Stimulated activated naive CD8-positive, alpha-beta T cell treated with anti-CD3 and anti-CD28 coated beads, Interleukin-15, amount 100 ng/mL, for 72 hours (primary cell): Measurements from ENCODE around the gene RPL35.

Source experiments
- ATAC-seq: fragments of 150-1000 bp; cut with Tn5 transposase; 2 replicates; pipeline ENCODE4 v1.10.0; 2021; ENCODE audit warnings: mild to moderate bottlenecking, moderate library complexity
- DNase-seq, 2 donors: peaks; one replicate each; pipeline ENCODE4 v3.0.0; 2021 to 2022
- H3K27ac Mint-ChIP-seq, 2 donors: one replicate each; pipeline ENCODE4 v1.8.0; 2022; ENCODE audit warnings: mild to moderate bottlenecking in 2 of 2, mixed read lengths in 2 of 2, moderate library complexity in 2 of 2
- H3K27me3 Mint-ChIP-seq: one replicate; pipeline ENCODE4 v1.8.0; 2022; ENCODE audit warnings: mixed read lengths
- H3K4me1 Mint-ChIP-seq: one replicate; pipeline ENCODE4 v1.8.0; 2022; ENCODE audit warnings: mild to moderate bottlenecking, mixed read lengths
- H3K4me3 Mint-ChIP-seq, 2 donors: one replicate each; pipeline ENCODE4 v1.8.0; 2022; ENCODE audit warnings: mild to moderate bottlenecking in 2 of 2, mixed read lengths in 2 of 2, moderate library complexity in 1 of 2
- H3K9me3 Mint-ChIP-seq, 2 donors: one replicate each; pipeline ENCODE4 v1.8.0; 2022; ENCODE audit warnings: mixed read lengths in 2 of 2

Gene RPL35

DNA sequence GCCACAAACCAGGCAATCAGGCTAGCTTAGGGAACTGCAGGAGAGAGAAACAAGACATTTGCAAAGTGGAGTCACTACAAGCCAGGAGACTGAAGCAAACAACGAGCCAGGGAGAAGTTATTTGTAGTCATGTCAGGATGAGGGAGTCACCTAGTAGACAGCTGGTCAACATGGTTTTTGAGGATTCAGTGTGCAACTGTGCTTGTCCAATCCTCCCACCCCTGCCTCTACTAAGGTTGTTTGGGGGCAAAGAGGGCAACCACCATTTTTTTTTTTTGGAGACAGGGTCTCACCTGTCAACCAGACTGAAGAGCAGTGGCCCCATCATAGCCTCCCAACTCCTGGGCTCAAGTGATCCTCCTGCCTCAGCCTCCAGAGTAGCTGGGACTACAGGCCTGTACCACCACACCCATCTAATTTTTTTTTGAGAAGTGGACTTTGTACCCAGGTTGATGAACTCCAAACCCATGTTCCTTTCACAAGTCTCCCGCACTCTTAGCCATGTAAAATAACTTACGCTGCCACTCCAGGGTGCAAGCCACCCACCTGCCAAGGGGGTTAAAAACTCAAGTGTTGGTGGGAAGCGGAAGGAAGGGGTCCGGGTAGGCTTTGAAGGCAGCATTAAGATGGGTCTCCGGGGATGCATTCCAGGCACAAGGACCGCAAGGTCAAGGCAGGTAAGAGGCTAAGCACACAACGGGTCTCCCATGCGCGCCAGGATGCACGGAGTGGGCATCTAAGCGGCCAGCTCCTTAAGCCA lies 995 bp downstream of the RPL35 start:
- Mint-ChIP-seq H3K27ac (peak overlapping the region; percentile 97 to 99), H3K9me3 (no peaks in the 10 kb centered on the region), H3K27me3 (no peaks in the 10 kb centered on the region), H3K4me1 (peaks cover 47% of the 10 kb centered on the region), H3K4me3 (peak overlapping the region; percentile 83 to 94)
- no peak for ATAC-seq
- DNase-seq: no peak

DNA sequence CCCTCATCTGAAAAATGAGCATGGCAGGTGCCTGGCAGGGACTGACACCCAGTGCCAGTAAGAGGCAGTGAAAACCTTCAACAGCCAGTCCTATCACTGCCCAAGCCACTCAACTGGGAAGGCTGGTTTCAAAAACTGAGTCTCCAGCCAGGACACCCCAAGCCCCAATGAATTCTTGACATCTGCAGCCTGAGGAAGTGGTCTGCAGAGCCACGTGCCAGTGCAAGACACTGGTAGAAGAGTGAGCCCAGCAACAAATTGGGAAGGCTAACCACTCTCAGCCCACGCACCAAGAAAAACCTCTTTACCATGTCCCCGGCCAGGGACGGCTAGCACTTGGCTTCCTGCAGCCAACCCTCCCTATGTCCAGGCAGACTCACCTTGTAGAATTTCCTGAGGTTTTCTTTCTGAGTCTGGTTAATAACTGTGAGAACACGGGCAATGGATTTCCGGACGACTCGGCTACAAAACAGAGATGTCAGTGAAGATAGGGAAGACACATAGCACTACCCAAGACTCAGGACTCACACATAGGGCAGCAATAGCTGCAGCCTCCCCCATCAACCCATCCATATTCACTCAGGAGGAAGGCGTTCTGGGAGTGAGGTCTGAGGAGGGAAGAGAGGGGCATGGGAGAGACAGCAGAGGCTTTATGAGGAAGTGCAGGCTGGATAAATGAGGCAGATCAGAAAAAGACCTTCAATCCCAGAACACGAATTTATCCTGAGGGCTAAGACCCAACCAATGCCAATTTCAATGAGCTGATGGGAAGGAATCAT lies 1.8 kb downstream of the RPL35 start:
- H3K4me3 Mint-ChIP-seq: peak overlapping the region; percentile 83 to 94
- ATAC-seq: no peak
- no peak for DNase-seq
- H3K27ac Mint-ChIP-seq: peak overlapping the region; percentile 97 to 99
- no peaks in the 10 kb centered on the region for H3K27me3 Mint-ChIP-seq
- H3K4me1 Mint-ChIP-seq: peaks cover 47% of the 10 kb centered on the region
- H3K9me3 Mint-ChIP-seq: no peaks in the 10 kb centered on the region

DNA sequence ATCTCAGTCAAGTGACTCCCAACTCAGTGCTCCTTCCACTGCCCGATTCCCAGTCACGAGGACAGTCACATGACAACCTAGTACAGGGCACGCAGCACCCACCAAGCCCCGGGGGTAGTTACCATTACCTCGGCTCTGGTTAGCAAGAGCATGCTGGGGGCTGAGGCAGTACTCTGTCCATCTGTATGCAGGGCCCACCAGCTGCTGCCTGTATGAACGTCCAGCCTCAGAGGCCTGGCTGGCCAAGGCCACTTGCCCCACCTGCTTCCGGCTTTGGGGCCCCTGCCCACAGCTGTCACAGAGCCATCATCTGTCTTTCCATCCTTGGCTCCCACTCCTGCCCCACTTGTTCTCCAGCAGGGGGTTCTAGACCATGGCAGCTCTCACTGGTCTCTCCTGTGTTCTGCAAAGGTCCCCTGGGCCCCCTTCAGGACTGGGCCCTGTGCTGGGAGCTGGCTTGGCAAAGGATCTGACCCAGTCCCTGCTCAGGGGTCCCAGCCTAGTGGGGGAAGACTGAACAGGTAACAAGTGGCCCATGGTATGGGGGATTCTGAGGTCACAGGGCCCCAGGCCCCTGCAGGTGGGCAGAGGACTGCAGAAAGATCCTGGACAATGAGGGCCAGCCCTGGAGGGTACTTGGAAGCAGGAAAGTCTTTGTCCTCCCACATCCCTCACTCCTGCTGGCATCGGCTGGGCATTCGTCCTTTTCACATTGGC lies 3.3 kb downstream of the RPL35 start:
- H3K4me1 Mint-ChIP-seq: peaks cover 56% of the 10 kb centered on the region
- DNase-seq: no peak
- no peaks in the 10 kb centered on the region for H3K27me3 Mint-ChIP-seq
- no peaks in the 10 kb centered on the region for H3K9me3 Mint-ChIP-seq
- peak overlapping the region in 1 of 2 donors; percentile 44 for H3K4me3 Mint-ChIP-seq
- ATAC-seq: no peak
- H3K27ac Mint-ChIP-seq: peak overlapping the region in 1 of 2 donors; percentile 90

DNA sequence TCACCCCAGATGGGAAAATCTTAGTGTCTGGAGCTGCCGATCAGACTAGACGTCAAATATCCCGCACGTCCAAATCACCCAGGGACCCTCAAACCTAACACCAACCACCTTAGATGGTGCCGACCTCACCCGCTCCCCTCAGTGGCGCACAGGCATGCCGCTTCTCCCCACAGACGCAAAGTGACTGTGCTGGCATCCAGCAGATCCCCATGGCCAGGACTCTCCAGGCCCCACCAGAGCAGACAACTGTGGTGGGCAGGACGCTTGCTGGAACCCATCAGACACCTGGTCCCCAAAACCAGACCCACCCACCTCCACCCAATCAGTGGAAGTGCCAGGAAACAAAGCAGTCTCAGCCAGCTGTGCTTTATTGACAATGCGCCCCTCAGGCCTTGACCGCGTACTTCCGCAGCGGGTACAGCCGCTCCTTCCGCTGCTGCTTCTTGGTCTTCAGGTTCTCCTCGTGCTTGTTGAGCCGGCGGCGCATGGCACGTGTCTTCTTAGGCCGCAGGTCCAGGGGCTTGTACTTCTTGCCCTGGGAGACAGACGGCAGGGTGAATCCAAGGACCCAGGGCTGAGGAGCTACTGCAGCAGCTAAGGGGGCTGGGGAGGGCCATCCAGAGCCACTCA lies 4.1 kb downstream of the RPL35 start:
- ATAC-seq (no peak), DNase-seq (no peak)
- Mint-ChIP-seq H3K27me3 (peaks cover 4% of the 10 kb centered on the region), H3K4me1 (peaks cover 62% of the 10 kb centered on the region), H3K9me3 (no peaks in the 10 kb centered on the region), H3K4me3 (peak overlapping the region in 1 of 2 donors; percentile 48), H3K27ac (peak overlapping the region in 1 of 2 donors; percentile 77)

DNA sequence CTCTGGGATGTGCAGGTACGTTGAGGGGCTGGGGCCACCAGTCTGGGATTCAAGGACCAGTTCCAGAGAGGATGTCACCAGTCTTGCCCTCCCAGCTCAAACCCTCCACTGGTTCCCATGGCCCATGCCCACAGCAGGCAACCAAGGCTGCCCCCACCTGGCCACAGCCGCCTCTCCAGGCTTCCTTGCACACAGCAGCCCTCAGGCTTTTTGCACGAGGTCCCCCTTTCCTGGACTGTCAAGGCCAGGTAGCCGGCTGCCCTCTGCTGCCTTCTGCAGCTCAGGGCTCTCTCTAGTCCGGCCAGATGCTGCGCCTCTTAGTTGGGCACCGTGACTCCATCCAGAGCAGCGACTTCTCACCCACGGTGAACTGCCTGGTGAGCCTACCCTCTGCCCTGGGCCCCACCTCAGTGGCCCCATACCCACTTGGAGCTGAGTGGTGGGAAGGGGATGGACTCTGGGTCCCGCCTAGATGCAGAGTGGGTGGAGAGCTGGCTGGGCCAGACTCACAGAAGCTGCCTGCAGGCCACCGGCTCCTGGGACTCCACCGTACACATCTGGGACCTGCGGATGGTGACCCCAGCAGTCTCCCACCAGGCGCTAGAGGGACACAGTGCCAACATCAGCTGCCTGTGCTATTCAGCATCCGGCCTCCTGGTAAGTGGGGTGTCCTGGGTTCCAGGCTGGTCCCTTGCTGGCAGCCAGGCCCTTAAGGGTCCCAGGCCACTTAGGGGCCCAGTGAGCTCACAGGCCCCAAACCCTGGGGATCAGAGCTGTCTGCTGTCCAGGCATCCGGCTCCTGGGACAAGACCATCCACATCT lies 5.6 kb downstream of the RPL35 start:
- no peaks in the 10 kb centered on the region for H3K9me3 Mint-ChIP-seq
- peaks cover 59% of the 10 kb centered on the region for H3K4me1 Mint-ChIP-seq
- DNase-seq (peak in 1 of 2 donors; percentile 43), ATAC-seq (peak; percentile 16)
- H3K4me3 Mint-ChIP-seq: no peak overlapping the region
- peaks cover 18% of the 10 kb centered on the region for H3K27me3 Mint-ChIP-seq
- peak overlapping the region in 1 of 2 donors; percentile 89 for H3K27ac Mint-ChIP-seq

DNA sequence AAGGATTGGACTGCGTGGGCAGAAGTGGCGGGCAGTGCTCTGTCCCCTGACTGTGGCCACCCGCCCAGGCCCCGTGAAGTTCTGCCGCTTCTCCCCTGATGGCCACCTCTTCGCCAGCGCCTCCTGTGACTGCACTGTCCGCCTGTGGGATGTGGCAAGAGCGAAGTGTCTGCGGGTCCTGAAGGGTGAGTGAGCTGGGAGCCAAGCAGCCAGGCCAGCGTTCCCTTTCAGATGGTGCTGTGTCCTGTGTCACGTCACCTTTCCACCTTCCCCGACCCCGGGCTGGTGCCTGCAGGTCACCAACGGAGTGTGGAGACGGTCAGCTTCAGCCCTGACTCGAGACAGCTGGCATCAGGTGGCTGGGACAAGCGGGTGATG lies 6.2 kb downstream of the RPL35 start:
- Mint-ChIP-seq H3K9me3 (no peaks in the 10 kb centered on the region), H3K4me3 (no peak overlapping the region), H3K27ac (peak overlapping the region in 1 of 2 donors; percentile 23), H3K27me3 (peaks cover 24% of the 10 kb centered on the region), H3K4me1 (peaks cover 58% of the 10 kb centered on the region)
- ATAC-seq: no peak
- DNase-seq: no peak

DNA sequence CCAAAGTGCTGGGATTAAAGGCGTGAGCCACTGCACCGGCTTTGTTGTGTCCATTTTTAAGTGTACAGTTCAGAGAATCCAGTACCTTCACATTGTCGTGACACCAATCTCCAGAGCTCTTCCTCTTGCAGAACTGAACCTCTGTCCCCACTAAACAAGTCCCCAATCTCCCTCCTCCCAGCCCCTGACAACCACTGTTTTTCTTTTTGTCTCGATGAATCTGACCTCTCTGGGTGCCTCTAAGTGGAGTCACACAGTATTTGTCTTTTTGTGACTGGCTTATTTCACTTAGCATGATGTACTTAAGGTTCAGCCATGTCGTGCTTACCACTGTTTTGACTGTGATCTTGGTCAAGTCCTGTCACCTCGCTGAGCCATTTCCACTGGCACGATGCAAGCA lies 6.9 kb downstream of the RPL35 start:
- H3K9me3 Mint-ChIP-seq: no peaks in the 10 kb centered on the region
- no peak overlapping the region for H3K4me3 Mint-ChIP-seq

DNA sequence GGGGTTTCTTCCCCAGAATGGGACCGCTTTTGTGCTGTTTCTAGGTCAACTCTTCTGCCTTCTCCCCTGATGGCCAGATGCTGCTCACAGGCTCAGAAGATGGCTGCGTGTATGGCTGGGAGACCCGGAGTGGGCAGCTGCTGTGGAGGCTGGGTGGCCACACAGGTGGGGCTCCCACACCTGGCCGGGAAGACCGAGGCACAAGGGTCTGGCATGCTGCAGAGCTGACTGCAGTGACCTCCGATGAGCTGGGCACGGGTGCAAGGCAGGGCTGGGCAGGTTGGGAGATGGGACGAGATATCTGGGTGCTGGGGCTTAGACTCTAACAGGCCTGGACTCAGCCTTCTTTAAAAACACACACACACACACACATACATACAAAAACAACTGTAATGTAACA lies 7.6 kb downstream of the RPL35 start:
- peaks cover 44% of the 10 kb centered on the region for H3K4me1 Mint-ChIP-seq
- H3K4me3 Mint-ChIP-seq: no peak overlapping the region
- H3K9me3 Mint-ChIP-seq: no peaks in the 10 kb centered on the region
- H3K27me3 Mint-ChIP-seq: peaks cover 35% of the 10 kb centered on the region
- DNase-seq (no peak), ATAC-seq (no peak)
- H3K27ac Mint-ChIP-seq: no peak overlapping the region

More for the DNA sequence above, 6.9 kb downstream of the RPL35 start:
- ATAC-seq (no peak), DNase-seq (no peak)
- Mint-ChIP-seq H3K4me1 (peaks cover 50% of the 10 kb centered on the region), H3K27me3 (peaks cover 31% of the 10 kb centered on the region), H3K27ac (peak overlapping the region; percentile 28 to 49)

DNA sequence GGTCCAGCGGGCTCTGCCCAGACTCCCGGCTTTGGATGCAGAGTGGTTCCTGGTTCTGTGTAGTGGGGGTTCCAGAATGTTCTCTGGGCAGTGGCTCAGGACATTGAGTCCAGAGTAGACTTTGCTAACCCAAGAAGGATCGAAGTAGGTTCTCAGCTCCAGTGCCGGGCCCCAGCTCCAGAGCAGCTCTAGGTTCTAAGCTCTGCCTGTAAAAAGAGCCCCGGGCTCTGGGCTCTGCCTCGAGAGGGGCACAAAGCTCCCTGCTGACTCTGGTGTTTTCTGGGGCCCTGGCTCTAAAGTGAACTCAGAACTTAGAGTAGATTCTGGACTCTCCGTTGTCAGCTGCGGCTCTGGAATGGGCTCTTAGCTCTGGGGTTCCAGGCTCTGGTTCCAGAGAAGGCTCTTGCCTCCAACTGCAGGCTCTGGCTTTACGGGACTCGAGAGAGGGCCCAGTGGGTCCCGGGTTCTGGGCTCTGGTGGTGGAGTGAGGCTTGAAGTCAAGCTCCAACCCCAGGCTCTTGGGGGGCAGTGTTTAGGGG lies 8.1 kb downstream of the RPL35 start:
- DNase-seq (no peak), ATAC-seq (no peak)
- Mint-ChIP-seq H3K27ac (peak overlapping the region in 1 of 2 donors; percentile 32), H3K4me1 (peaks cover 39% of the 10 kb centered on the region), H3K27me3 (peaks cover 39% of the 10 kb centered on the region), H3K4me3 (peak overlapping the region; percentile 59 to 71), H3K9me3 (no peaks in the 10 kb centered on the region)

DNA sequence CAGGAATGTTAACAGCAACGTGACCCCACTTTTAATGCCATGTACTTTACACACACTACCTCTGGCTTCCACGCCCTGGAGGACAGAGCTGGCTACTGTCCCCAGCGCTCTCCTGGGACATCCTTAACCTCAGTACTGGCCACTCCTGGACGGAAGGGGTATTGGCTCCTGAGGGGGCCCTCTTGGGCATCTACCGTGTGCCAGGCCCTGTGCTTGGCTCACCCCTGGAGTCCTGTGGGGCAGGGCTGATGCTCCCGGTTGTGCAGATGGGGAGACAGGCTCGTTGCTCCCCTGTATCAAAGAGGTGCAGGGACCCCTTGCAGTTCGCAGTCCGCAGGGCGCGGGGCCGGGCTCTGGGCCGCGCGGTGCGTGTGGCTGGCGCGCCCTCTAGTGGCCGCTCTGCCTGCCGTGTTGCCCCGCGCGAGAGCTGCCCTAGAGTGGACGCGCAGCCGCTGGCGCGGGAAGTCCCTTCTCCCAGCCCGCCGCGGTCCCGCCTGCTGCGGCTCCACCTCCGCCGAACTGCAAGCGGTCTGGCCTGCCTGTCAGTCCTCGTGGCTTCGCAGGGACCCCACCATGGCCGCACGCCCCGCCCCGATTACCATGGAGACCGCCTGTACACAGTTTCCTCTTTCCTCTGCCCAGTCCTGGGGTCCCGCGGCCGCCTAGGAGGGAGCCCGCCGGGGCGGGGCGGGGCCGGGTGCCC lies 8.8 kb downstream of the RPL35 start, which contains the start of gene WDR38:
TSS of gene WDR38 (plus strand) at position 632 of the 703 bp plus-strand sequence. CDS start 72 bp downstream, outside the sequence.
- H3K4me3 Mint-ChIP-seq: peak within 1 kb of the TSS; percentile 59 to 71
- H3K4me1 Mint-ChIP-seq: peaks cover 32% of the 10 kb centered on the region
- H3K9me3 Mint-ChIP-seq: no peaks in the 10 kb centered on the region
- ATAC-seq (peak; percentile 87), DNase-seq (peak; percentile 87 to 89)
- H3K27me3 Mint-ChIP-seq: peaks cover 45% of the 10 kb centered on the region
- H3K27ac Mint-ChIP-seq: peak within 1 kb of the TSS in 1 of 2 donors; percentile 32

DNA sequence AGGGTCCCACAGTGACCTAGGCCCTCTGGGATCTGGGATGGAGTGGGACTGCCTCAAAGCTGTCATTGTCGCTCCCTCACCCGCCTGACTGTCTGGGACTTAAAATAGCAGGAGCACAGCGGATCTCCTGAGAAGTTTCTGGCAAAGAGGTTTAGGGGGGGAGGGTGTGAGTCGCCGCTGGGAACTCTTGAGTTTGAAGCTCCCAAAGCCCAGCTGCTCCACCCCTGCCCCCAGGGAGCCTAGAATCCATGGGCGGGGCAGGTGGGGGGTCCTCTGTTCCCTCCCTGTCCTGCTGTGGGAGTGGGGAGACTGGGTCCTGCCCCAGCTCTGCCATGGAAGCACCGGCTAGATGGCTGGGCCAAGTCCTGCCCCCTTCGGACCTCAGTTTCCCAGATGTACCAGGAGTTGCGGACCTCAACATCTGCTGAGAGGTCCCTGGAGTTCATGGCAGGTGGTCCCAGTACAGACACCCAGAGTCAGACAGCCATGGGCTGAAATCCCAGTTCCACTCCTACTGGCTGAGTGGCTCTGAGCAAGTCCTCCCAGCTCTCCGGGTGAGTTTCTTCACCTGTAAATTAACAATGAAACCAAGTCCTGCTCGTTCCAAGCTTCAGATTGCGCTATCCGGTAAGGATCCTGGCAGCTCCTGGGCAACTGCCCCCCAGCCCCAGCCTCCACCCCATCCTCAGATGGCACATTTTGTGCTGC lies 9.5 kb downstream of the RPL35 start:
- Mint-ChIP-seq H3K4me1 (peaks cover 25% of the 10 kb centered on the region), H3K4me3 (peak overlapping the region; percentile 59 to 71), H3K9me3 (no peaks in the 10 kb centered on the region), H3K27ac (no peak overlapping the region), H3K27me3 (peaks cover 52% of the 10 kb centered on the region)
- DNase-seq (no peak), ATAC-seq (no peak)

DNA sequence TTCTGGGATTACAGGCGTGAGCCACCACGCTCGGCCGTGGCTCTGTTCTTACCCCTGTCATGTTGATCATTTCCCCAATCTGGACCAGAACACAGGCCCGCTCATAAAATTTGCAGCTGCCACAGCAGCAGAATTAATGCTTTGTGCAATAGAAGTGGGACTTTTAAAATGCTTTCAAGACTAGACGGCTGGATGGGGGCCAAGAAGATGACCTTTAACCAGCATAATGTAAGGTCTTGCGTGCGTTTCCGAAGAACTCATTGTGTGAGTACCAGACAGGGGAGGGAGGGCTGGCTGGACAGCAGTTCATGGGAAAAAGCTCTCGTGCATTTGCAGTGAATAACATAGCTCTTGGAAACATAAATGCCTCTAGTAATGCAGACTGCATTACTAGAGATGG lies 12.0 kb downstream of the RPL35 start:
- no peak overlapping the region for H3K4me3 Mint-ChIP-seq
- peaks cover 71% of the 10 kb centered on the region for H3K27me3 Mint-ChIP-seq
- peaks cover 18% of the 10 kb centered on the region for H3K4me1 Mint-ChIP-seq
- no peaks in the 10 kb centered on the region for H3K9me3 Mint-ChIP-seq
- H3K27ac Mint-ChIP-seq: no peak overlapping the region
- DNase-seq: no peak
- no peak for ATAC-seq

DNA sequence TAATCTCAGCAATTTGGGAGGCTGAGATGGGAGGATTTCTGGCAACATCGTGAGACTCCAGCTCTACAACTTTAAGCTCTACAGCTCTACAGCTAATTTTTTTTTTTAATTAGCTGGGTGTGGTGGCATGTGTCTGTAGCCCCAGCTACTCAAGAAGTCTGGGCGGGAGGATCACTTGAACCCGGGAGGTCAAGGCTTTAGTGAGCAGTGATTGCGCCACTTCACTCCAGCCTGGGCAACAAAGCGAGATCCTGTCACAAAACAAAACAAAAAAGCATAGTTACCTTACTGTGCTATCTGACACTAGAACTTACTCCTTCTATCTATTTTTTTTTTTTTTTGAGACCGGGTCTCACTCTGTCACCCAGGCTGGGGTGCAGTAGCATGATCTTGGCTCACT lies 14.8 kb downstream of the RPL35 start:
- ATAC-seq (no peak), DNase-seq (no peak)
- Mint-ChIP-seq H3K4me3 (no peak overlapping the region), H3K27ac (no peak overlapping the region), H3K4me1 (no peaks in the 10 kb centered on the region), H3K9me3 (no peaks in the 10 kb centered on the region), H3K27me3 (peaks cover 61% of the 10 kb centered on the region)
